Fibroblast of skin of left biceps (primary cell): ENCODE data around the gene POGZ.
A peak's percentile ranks its signal among the peaks of the same experiment; 100 is the strongest.
"Not testable (repeated sequence)": the region's sequence is repeated elsewhere in the genome, so short reads cannot be mapped to it uniquely, and the experiment has no call there.

ENCODE experiments used
- DNase-seq, 2 experiments: peaks; one replicate each; pipeline ENCODE4 v3.0.0-alpha.2; 2013; ENCODE audit warnings: low read depth in 2 of 2

Gene POGZ

DNA sequence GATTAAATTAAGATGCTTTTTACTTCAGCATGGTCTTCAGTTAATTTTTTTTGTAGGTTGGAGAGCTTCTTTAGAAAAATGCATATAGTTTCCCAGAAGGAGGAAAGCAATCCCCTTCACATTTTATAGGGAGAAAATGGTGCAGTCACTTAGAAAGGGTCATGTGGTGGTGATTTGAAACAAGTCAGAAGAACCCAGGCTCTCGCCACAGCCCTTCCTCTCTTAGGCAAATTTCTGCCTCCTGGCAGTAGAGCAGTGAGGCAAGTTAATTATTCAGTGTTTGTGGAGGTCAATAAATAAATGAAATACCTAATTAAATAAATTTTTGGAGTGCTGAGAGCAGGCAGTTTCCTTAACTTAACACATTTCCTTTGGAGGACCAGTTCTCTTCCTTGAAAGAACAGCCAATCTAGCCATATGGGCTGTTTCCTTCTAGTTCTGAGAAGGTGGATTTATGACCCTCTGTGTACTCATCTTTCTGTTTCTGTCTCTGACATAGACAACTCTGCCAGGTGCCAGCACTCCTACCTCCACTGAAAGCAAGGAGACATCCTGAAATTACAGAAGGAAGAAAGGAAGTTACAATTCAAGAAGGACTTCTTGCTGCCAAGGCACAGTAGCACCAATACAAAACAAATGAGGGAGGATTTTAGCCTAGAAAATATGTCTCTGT is 19.0 kb upstream of the POGZ start:
- DNase-seq: no peak

DNA sequence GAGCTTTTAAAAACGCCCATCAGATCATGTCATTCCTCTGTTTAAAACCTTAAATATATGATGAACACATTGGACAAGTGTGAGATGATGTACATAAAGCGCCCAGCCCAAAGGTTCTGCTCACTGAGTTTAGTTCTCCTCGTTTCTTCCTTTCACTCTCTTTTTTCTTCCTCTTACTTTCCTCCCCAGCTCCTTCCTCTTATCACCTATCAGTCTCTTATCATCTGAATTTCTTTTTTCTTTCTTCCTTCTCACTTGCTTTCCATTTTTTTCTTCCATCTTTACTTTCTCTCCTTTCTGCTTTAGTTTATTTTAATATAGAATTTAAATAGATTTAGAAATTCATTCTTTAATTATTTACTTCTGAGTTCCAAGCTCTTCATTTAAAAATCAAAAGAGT is 17.8 kb upstream of the POGZ start:
- DNase-seq: no peak

DNA sequence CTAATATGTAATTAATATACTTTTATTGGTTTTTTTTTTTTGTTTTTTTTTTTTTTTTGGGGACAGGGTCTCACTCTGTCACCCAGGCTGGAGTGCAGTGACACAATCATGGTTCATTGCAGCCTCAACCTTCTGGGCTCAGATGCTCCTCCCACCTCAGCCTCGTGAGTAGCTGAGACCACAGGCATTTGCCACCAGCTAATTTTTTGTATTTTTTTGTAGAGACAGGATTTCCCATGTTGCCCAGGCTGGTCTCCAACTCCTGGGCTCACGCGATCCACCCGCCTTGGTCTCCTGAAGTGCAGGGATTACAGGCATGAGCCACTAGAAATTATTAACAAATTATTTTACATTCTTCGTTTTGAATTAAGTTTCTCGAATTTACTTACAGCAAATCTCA is 16.8 kb upstream of the POGZ start:
- DNase-seq: no peak

DNA sequence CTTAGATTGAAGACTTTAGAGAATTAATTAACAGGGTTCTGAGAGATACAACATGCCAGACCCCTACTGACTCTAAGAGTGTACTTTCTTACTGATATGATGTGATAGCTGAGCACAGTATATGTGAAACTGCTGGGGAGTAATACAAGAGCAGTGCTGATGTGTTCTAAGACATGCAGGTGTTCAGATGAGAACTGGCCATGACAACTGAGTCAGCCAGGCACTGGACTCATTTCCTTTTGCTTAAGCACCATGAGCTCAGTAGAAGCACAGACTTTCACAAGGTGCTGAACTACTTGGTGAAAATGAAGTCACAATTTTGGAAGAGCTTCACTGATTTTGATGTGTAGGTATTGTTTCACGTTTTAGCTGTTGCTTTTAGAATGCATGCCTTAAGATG is 15.9 kb upstream of the POGZ start:
- no peak for DNase-seq

DNA sequence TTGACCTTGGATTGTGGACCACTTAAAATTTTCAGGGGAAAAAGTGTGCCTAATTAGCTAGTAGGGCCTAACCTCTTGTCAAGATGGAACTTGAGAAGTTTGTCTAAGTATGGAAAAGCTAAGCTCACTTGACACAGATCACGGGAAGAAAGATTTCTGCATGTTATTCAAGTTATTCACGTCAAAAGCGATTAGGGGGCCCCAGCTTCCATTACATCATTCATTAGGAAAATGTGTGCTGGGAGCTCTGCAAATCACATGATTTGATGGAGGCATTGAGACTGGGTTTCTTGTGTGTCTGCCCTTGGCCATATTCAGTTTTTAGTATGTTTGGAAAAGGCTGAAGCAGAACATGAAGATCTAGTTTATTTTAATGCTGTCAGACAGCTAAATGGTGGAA is 15.5 kb upstream of the POGZ start:
- DNase-seq: no peak

DNA sequence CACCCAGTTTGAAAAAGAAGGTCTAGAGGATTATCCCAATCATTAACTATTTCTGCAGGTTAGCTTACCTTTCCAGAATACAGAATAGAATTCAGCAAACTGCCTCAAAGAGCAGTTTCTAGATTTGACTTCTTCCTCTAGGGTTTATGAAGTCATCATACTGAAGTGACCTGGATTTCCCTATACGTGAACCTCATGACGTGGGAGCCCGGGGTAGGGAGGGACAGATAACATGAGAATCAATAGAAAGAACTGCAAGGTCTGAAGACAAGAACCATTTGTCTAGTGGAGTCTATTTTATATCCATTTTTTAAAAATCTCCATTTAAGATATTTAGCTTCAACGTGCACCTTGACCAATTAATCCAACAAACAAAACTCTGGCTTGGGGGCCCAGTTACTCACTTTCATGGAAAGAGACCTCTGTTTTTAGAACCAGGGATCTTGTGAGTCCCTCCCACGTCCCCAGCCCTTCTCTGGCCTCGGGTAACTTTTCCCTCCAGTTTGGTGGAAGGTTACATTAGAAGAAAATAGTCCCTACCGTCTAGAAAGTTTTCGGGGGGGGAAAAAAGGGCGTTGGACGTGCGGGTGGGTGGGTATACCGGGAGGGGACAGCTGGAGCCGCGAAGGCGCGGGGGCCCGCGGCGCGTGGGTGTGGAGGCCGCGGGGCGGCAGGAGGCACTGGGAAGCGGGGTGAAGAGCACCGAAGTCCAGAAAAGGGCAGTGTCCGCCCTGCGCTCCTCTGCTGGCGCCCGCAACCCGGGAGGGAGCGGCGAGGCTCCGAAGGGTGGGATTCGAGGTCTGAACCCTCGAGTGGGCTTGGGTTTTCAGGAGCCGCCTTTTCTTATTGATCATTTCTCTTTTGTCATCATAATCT is 13.8 kb upstream of the POGZ start:
- peak; percentile 17 to 19 for DNase-seq

DNA sequence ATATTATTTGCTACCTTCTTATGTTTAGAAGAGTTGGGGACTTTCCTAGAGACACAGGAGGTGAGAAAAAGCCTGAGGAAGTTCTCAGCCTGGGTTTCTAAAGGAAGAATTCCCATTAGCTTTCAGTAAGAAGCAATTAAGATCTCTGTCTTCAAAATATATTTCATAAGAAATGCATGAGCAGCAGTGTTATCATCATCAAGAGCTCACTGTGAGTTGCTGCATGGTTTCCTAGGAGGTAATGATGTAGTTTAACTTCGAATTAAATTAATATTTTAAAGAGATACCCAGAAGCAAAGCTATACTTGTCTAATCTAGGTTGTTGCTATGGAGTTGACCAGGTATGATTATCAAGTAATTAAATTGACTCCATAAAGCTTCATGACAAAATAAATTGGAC is 5.7 kb upstream of the POGZ start:
- DNase-seq: no peak

DNA sequence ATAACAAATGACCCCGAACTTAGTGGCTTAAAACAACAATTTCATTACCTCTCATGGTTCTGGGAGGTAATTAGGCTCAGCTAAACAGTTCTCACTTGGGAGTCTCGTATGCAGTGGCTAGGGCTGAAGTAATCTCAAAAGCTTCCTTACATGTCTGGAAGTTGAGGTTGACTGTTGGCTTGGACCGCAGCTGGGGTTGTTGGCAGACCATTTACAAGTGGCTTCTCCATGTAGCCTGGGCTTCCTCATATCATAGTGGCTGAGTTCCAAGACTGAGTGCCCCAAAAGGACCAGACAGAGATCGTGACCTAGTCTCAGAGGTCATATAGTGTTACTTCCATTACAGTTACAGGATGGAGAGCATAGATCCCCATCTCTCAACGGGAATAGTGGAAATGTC is 2.4 kb upstream of the POGZ start:
- no peak for DNase-seq

DNA sequence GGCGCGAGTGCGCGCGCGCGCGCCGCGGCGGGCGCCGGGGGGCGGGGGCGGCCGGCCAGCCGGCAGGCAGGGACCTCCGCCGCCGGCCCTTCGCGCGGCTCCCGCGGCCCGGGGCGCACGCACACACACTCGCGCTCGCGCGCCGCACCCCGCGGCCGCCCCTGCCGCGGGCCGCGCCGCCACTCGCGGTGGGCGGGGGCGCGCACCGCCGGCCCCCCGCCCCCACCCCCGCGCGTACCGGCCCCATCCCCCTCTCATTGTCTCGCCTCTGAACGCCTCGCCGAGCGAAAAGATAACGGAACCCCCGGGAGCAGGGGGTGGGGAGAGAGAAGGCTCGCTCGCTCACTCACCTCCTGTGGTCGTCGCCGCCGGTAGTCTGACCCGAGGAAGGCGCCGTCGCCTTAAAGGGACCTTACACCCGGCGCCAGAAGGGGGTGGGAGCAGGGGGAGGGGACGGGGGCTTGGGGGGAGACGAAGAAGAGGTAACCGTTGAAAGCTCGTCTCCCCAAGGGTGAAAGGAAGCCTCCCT is 428 bp downstream of the POGZ start:
- peak; percentile 33 to 36 for DNase-seq

DNA sequence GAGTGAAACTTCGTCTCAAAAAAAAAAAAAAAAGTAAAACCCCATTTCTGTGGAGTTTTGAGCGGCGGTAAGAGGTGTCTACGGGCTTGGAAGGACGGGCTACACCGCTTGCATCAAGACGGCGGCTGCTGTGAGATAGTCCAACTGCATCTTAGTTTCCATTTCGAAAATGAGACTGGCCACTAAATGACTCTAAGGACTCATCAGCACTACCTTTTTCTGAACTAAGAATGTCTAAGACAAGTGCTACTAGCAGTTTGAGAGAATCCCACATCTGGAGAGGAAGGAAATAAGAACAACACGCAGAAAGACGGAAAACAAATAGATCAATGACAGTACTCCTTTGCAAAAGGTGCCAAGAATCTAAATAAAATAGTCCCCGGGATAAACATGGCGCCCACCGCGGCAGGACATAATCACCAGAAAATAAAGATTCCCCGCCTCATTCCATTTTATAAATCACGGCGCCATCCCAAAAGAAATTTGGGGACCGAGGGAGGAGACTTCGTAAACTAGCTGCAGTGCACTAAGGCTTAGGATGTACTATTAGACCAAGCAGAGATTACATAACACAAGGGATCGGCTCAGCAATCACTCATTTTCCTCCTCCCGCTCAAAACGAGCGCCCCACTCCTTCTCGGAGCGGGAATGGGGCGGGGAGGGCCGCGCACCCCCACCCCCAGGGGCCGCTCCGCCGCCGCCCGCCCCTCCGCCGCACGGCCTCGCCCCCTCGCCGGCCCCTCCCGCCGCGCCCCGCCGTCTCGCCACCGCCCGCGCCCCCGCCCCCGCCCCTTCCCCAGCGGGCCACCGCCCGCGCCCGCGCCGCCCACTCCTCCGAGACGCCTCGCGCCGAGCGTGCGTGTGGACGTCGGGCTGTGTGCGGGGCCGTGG is 1.1 kb downstream of the POGZ start:
- peak; percentile 84 to 87 for DNase-seq

DNA sequence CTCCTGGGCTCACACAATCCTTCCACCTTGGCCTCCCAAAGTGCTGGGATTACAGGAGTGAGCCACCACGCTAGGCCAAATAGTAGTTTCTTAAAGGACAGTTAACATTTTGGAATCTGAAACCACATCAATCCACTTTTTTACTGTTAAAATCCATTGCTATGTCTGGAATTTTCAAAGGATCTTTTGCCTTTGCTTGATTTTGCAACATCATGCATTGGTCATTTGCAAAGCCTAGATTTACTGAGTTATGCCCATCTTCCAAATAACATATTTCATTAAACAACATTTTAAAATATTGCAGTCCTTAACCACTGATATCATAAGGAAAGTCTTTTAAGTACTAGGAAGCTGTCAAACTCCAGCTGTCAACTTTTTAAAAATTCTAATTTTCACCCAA is 3.3 kb downstream of the POGZ start:
- DNase-seq: no peak

DNA sequence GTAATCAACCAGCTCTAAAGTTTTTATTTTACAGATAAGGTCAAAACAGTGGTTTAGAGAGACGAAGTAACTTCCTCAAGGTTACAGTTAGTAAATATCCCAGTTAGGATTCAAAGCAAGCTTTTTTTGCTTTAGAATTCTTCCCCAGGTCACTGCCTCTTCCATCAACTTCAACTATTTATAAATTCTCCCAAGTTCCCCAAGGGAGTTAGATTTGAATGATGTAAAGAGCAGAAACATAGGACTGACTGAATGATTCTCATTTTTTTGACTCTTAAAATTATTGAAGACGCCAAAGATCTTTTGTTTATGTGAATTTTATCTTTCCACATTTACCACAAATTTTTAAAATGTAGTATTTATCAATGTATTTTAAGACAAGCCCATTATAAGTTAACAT is 4.1 kb downstream of the POGZ start:
- DNase-seq: peak; percentile 21 to 29

DNA sequence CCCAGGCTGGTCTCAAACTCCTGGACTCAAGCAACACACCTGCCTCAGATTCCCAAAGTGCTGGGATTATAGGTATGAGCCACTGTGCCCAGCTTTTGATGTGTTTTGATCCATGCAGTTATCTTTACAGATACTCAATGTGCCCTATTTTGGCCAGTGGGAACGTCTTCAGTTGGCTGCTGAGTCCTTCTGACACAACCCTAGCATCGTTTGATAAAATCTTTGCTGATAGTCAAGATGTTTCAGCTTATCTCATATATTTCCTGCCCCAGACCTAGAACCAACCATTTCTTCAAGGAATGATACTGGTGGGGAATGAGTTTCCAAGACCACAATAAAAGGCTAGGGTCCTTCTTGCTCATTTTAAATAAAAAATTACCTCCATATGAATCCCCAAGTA is 11.6 kb downstream of the POGZ start:
- no peak for DNase-seq

DNA sequence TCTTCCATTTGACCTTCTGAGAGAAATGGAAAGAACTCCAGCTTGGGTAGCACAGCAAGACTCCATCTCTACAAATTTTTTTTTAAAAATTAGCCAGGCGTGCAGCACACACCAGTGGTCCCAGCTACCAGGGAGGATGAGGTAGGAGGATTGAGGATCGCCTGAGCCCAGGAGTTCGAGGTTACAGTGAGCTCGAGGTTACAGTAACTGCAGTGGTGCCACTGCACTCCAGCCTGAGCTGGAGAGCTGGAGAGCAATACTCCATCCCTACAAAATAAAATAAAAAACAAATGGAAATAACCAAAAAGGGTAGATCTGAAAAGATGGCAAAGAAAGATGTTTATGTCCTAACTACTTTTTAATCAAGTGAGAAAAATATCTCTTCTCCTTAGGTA is 14.5 kb downstream of the POGZ start:
- DNase-seq: no peak

DNA sequence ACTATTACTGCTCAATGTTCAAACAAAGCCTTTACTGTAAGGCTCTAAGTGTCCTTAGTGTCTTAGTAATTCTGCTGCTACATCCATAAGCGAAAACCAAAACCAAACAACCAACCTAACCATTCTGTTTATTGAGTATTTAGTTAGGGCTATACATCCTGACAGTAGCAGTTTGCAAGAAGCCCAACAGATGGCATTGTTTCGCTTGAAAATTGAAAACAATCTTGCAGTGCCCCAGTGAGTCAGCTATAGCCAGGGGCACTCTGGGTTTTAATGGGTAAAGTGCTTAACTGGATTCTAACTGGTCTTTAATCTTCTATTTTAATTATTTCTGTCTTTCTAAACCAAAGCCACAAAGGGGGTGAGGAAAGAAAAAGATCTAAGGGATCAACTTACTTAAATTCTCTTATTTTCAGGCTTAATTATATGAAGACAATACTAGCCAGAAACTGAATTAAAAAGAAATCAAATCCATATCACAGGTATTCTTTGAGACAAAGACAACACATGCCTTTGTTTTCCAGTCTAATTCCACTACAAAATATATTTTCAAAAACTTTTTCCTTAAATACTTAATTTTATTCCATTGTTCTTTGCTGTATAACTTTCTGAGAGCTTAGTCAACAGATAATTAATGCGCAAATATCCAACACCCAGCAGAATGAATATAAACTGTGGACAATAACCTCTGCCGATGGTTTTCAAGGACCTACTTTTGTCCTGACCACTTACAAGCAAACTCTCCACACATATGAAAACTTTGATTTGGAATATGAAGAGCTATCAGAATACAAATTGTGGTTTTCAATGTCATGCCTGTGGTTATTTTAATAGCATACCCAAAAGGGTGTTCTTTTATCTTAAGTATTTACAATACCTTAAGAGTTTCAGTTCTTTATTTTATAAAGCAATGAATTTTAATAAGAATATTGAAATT is 15.2 kb downstream of the POGZ start:
- DNase-seq: peak; percentile 32 to 36

DNA sequence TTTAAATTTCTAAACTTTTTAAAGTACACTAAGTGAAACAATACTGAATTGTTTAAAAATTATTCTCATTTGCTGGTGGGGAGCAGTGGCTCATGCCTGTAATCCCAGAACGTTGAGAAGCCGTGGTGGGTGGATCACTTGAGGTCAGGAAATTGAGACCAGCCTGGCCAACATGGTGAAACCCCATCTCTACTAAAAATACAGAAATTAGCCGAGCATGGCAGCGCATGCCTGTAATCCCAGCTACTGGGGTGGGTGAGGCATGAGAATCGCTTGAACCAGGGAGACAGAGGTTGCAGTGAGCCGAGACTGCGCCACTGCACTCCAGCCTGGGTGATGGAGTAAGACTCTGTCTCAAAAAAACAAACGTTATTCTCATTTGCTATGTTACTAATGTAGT is 21.9 kb downstream of the POGZ start:
- not testable (repeated sequence) for DNase-seq

DNA sequence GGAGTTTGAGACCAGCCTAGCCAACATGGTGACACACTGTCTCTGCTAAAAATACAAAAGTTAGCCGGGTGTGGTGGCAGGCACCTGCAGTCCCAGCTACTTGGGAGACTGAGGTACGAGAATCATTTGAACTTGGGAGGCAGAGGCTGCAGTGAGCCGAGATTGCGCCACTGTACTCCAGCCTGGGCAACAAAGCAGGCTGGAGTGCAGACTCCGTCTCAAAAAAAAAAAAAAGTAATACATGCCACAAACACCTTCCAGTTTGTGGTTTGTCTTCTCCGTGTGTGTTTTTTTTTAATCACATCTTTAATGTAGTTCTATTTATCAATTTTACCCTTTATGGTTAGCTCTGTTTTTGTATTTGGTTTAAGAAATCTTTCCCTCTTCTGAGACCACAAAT is 22.3 kb downstream of the POGZ start:
- no peak for DNase-seq

DNA sequence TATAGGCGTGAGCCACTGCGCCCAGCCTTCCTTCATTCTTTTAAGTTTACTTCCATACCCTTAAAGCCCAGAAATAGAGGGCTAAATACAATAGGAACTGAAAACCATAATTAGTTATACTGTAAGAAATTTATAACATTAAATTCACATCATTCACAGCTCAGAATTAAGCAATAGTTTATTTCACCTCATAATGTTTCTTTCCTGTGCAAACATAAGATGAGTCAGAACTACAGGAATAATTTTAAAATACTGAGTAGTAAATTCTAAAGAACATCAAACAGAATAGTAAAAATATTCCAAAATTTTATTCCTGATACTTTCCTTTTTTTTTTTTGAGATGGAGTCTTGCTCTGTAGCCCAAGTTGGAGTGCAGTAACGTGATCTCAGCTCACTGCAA is 24.1 kb downstream of the POGZ start:
- no peak for DNase-seq

DNA sequence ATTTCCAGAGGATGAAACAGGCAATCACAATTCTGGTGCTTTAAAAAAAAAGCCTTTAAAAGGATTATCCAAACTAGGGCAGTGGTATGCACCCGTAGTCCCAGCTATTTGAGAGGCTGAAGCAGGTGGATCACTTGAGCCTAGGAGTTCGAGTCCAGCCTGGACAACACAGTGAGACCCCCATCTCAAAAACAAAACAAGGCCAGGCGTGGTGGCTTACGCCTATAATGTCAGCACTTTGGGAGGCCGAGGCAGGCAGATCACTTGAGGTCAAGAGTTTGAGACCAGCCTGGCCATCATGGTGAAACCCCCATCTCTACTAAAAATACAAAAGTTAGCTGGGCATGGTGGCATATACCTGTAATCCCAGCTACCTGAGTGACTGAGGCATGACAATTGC is 25.5 kb downstream of the POGZ start:
- not testable (repeated sequence) for DNase-seq

DNA sequence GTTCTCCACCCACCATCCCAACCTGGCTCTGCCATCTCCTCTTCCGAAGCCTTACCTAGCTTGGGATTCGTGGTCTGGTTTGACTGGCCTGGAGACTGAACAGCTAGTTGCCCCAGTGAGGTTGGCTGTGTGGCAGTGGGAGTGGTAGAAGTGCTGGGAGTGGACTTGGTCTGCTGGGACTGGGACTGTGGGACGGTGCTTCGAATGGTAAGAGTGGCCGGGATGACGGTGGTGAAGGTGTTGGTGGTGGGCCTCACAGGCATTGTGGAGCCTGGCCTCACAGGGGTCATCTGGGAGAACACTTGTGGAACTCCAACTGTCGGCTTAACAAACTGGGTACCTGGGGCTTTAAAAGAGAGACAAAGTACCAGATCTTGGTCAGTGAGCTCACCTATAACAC is 31.2 kb downstream of the POGZ start:
- no peak for DNase-seq

DNA sequence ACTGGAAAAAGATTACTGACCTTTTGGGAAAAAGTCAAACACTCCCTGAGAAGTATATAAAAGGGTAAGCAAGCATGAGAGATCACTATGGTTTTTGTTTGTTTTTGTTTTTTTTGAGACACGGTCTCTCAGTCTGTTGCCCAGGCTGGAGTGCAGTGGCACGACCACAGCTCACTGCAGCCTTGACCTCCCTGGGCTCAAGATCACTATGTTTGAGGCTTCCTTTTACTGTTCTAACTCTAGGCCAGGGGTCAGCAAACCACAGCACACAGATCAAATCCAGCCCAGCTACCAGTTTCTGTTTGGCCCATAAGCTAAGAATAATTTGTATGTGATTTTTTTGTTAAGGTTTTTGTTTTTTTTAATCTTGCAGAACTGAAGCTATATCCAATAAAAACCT is 34.2 kb downstream of the POGZ start:
- no peak for DNase-seq
